GM19238 (cell line): ENCODE results near the gene ELOB.
"Not testable (repeated sequence)": the region's sequence is repeated elsewhere in the genome, so short reads cannot be mapped to it uniquely, and the experiment has no call there.

ENCODE experiments used
- DNase-seq: peaks from one replicate; pipeline ENCODE4 v3.0.0; 2011; ENCODE audit warnings: low spot score; ENCODE audit not compliant: insufficient read length

The ELOB gene

DNA sequence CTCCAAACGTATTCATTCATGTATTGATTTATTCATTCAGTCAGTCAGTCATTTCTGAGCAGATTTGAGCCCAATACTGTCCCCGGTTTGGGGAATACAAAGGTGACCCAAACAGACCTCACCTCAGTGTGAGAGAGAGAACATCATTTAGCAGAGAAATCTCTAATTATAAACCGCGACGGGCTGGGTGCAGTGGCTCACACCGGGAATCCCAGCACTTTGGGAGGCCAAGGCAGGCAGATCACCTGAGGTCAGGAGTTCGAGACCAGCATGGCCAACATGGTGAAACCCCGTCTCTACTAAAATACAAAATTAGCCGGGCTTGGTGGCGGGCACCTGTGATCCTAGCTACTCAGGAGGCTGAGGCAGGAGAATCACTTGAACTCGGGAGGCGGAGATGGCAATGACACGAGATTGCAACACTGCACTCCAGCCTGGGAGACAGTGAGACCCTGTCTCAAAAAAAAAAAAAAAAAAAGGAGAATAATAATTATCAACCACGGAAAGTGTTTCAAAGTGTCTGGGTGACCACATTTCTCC lies 55.4 kb downstream of the ELOB start:
- not testable (repeated sequence) for DNase-seq
